Panc1 (cell line): Measurements from ENCODE around the gene ISG15. TPM values are rescaled to one million over a fixed set of nuclear protein-coding genes. Genes with fewer than 3 reads are reported as not detected.

ENCODE experiments used
- ATAC-seq: fragments of 200-7000 bp; cut with Tn5 transposase; 2 replicates; pipeline ENCODE4 v1.9.1; 2020; ENCODE audit warnings: mild to moderate bottlenecking, moderate library complexity
- BruUV-seq: library from RNA; stranded (reverse); fragments of 400-500 nt; replicated peaks from 2 replicates; lab custom pipeline; 2021; lab: Mats Ljungman, UMichigan
- CTCF ChIA-PET: fragments of 300-600 bp; sonication (Branson Sonifier 250); formaldehyde crosslinking; loops from one replicate; lab custom pipeline; 2022; ENCODE audit warnings: antibody characterized with exemption; lab: Charles Lee
- POLR2A ChIA-PET: fragments of 300-600 bp; sonication (Branson Sonifier 250); formaldehyde crosslinking; loops from one replicate; lab custom pipeline; 2022; ENCODE audit warnings: antibody characterized with exemption; lab: Charles Lee
- DNase-seq: peaks from one replicate; pipeline ENCODE4 v3.0.0-alpha.2; 2010; ENCODE audit warnings: low read depth, low spot score
- H3K27ac ChIP-seq: 2 replicates; pipeline ENCODE4 v1.5.1; 2011; ENCODE audit warnings: mild to moderate bottlenecking, low read length, inconsistent platforms
- H3K27me3 ChIP-seq: fragments of 200-500 bp; sonication (Bioruptor generic); 2 replicates; pipeline ENCODE4 v1.6.0; 2014; ENCODE audit warnings: low read length, inconsistent platforms; ENCODE audit not compliant: control insufficient read depth, insufficient read depth
- H3K36me3 ChIP-seq: fragments of 200-500 bp; sonication (Bioruptor generic); 2 replicates; pipeline ENCODE4 v1.5.1; 2014; ENCODE audit warnings: inconsistent platforms, mild to moderate bottlenecking, low read length, moderate library complexity; ENCODE audit not compliant: control insufficient read depth, insufficient read depth
- H3K4me1 ChIP-seq: 2 replicates; pipeline ENCODE4 v1.5.1; 2011; ENCODE audit warnings: inconsistent platforms, mild to moderate bottlenecking, low read length, moderate library complexity; ENCODE audit not compliant: control insufficient read depth, insufficient read depth
- H3K4me3 ChIP-seq, 2 experiments: 2 replicates each; pipeline ENCODE4 v1.5.1; 2011 to 2012; ENCODE audit warnings: low read depth in 2 of 2, low read length in 2 of 2, mild to moderate bottlenecking in 2 of 2, inconsistent platforms in 1 of 2, moderate library complexity in 1 of 2
- H3K9me3 ChIP-seq: fragments of 200-500 bp; sonication (Bioruptor generic); 2 replicates; pipeline ENCODE4 v1.5.1; 2014; ENCODE audit warnings: low read depth, mild to moderate bottlenecking, inconsistent platforms, low read length, moderate library complexity; ENCODE audit not compliant: control insufficient read depth, insufficient read depth
- POLR2AphosphoS5 ChIP-seq: IDR thresholded peaks from 2 replicates; pipeline ENCODE4 v1.6.1; 2012; ENCODE audit warnings: mild to moderate bottlenecking, low read depth, low read length, moderate library complexity
- SIN3A ChIP-seq: IDR thresholded peaks from 2 replicates; pipeline ENCODE4 v1.6.1; 2012; ENCODE audit warnings: low read depth, mild to moderate bottlenecking, low read length, moderate library complexity, borderline replicate concordance; ENCODE audit not compliant: insufficient read depth
- TCF7L2 ChIP-seq: IDR thresholded peaks from 2 replicates; pipeline ENCODE4 v1.6.1; 2011; ENCODE audit warnings: mild to moderate bottlenecking, low read depth, low read length, inconsistent platforms
- in situ Hi-C: cut with HindIII; loops from 2 replicates; pipeline ENCODE4 v1.10.0; 2016; ENCODE audit warnings: low sequenced_read_pairs, low pct_unique_long_range_greater_than_20kb
- intact Hi-C: fragments of 100-400 bp; cut with micrococcal nuclease; formaldehyde crosslinking; loops from one replicate; pipeline ENCODE4 v1.10.0; 2022; ENCODE audit not compliant: unreplicated experiment
- total RNA-seq: library from RNA; stranded (reverse); gene quantifications from one replicate; pipeline ENCODE4 v1.2.1, GENCODE V29; 2021; ENCODE audit not compliant: unreplicated experiment
- TF ChIP-seq, protein P1 (sequence below), 2 experiments: IDR thresholded peaks; 2 replicates each; pipeline ENCODE4 v1.6.1; 2011 to 2012; ENCODE audit warnings: low read depth in 2 of 2, control low read depth in 1 of 2, low read length in 1 of 2, mild to moderate bottlenecking in 1 of 2, moderate library complexity in 1 of 2; ENCODE audit not compliant: insufficient read depth in 1 of 2
- TF ChIP-seq, protein P2 (sequence below): fragments of 450-650 bp; IDR thresholded peaks from 2 replicates; pipeline ENCODE4 v1.5.1; 2017; ENCODE audit warnings: mild to moderate bottlenecking

Gene ISG15
- total RNA-seq, 1 experiment from 2014 or later = 102 TPM

GRCh38 chr1:1041092-1041523, 27.8 kb downstream of the ISG15 start:
- Histone ChIP-seq H3K27ac (no peak overlapping the region), H3K4me3 (no peak overlapping the region), H3K9me3 (no peaks in the 10 kb centered on the region), H3K4me1 (peaks cover 8% of the 10 kb centered on the region; the same call in 1 of the 2 replicates), H3K27me3 (no peaks in the 10 kb centered on the region), H3K36me3 (no peaks in the 10 kb centered on the region)
- ATAC-seq (no peak), DNase-seq (no peak)
- POLR2A ChIA-PET = no interaction called here
- in situ Hi-C loops = no loop called here
- TF ChIP-seq, protein P1, sequence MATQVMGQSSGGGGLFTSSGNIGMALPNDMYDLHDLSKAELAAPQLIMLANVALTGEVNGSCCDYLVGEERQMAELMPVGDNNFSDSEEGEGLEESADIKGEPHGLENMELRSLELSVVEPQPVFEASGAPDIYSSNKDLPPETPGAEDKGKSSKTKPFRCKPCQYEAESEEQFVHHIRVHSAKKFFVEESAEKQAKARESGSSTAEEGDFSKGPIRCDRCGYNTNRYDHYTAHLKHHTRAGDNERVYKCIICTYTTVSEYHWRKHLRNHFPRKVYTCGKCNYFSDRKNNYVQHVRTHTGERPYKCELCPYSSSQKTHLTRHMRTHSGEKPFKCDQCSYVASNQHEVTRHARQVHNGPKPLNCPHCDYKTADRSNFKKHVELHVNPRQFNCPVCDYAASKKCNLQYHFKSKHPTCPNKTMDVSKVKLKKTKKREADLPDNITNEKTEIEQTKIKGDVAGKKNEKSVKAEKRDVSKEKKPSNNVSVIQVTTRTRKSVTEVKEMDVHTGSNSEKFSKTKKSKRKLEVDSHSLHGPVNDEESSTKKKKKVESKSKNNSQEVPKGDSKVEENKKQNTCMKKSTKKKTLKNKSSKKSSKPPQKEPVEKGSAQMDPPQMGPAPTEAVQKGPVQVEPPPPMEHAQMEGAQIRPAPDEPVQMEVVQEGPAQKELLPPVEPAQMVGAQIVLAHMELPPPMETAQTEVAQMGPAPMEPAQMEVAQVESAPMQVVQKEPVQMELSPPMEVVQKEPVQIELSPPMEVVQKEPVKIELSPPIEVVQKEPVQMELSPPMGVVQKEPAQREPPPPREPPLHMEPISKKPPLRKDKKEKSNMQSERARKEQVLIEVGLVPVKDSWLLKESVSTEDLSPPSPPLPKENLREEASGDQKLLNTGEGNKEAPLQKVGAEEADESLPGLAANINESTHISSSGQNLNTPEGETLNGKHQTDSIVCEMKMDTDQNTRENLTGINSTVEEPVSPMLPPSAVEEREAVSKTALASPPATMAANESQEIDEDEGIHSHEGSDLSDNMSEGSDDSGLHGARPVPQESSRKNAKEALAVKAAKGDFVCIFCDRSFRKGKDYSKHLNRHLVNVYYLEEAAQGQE (IDR thresholded peaks at IDR 0.05; ENCODE audit: insufficient read depth in 1 of 2, low read depth in 2 of 2, low read length in 1 of 2) = no peak
- no peak for TF ChIP-seq POLR2AphosphoS5
- TF ChIP-seq TCF7L2 = no peak
- TF ChIP-seq SIN3A = no peak
- TF ChIP-seq, protein P2, sequence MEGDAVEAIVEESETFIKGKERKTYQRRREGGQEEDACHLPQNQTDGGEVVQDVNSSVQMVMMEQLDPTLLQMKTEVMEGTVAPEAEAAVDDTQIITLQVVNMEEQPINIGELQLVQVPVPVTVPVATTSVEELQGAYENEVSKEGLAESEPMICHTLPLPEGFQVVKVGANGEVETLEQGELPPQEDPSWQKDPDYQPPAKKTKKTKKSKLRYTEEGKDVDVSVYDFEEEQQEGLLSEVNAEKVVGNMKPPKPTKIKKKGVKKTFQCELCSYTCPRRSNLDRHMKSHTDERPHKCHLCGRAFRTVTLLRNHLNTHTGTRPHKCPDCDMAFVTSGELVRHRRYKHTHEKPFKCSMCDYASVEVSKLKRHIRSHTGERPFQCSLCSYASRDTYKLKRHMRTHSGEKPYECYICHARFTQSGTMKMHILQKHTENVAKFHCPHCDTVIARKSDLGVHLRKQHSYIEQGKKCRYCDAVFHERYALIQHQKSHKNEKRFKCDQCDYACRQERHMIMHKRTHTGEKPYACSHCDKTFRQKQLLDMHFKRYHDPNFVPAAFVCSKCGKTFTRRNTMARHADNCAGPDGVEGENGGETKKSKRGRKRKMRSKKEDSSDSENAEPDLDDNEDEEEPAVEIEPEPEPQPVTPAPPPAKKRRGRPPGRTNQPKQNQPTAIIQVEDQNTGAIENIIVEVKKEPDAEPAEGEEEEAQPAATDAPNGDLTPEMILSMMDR = no peak
- no TSS peak for BruUV-seq
- intact Hi-C loops = no loop called here
- CTCF ChIA-PET = no interaction called here

GRCh38 chr1:1041873-1042272, 28.6 kb downstream of the ISG15 start:
- Histone ChIP-seq H3K36me3 (no peaks in the 10 kb centered on the region), H3K4me1 (peaks cover 8% of the 10 kb centered on the region; the same call in 1 of the 2 replicates), H3K27ac (no peak overlapping the region), H3K27me3 (no peaks in the 10 kb centered on the region), H3K9me3 (no peaks in the 10 kb centered on the region), H3K4me3 (no peak overlapping the region)
- ChIA-PET POLR2A (no interaction called here), CTCF (no interaction called here)
- in situ Hi-C loops = no loop called here
- intact Hi-C loops = no loop called here
- no TSS peak for BruUV-seq
- no peak for ATAC-seq
- DNase-seq = no peak
- TF ChIP-seq TCF7L2 (no peak), SIN3A (no peak), POLR2AphosphoS5 (no peak)
- TF ChIP-seq, protein P1 (IDR thresholded peaks at IDR 0.05; ENCODE audit: insufficient read depth in 1 of 2, low read depth in 2 of 2, low read length in 1 of 2) = no peak
- TF ChIP-seq, protein P2 = no peak
